Testis (tissue), 2 donors: ENCODE measurements around the gene SEC24D.

Experiments
- POLR2A ChIP-seq: fragments of 450-650 bp; IDR thresholded peaks from one replicate; pipeline ENCODE4 v1.6.1; 2017; ENCODE audit warnings: antibody characterized with exemption, mild to moderate bottlenecking, moderate library complexity
- TF ChIP-seq, protein P1 (sequence below), 3 experiments: fragments of 450-650 bp in 2 of 3; fragments of 200-600 bp in 1 of 3; sonication (generic) in 1 of 3; IDR thresholded peaks; one replicate each; pipeline ENCODE4 v1.5.1; 2016 to 2019; ENCODE audit warnings: antibody characterized with exemption in 3 of 3, mild to moderate bottlenecking in 2 of 3, moderate library complexity in 1 of 3

DNA sequence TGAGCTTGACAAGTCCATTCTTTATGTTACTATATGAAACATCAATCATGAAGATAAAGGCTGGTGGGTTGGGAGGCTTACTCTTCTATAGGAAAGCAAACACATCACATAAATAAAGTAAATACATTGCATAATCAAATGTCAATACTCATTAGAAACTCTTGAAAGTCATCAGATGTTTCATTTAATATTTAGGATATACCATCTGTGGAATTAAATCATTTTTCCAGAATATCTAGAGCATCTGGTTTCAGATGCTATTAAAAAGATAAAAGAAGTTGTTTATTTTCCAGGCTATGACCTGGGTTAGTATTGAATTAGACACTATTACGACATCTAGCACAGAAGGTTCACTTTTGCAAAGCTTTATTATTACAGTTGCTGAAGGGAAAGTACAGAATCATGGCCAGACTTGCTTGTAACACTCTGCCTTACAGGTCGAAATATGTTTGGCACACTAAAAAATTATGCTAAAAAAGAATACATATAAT lies 78.1 kb downstream of the SEC24D start:
- TF ChIP-seq, protein P1, sequence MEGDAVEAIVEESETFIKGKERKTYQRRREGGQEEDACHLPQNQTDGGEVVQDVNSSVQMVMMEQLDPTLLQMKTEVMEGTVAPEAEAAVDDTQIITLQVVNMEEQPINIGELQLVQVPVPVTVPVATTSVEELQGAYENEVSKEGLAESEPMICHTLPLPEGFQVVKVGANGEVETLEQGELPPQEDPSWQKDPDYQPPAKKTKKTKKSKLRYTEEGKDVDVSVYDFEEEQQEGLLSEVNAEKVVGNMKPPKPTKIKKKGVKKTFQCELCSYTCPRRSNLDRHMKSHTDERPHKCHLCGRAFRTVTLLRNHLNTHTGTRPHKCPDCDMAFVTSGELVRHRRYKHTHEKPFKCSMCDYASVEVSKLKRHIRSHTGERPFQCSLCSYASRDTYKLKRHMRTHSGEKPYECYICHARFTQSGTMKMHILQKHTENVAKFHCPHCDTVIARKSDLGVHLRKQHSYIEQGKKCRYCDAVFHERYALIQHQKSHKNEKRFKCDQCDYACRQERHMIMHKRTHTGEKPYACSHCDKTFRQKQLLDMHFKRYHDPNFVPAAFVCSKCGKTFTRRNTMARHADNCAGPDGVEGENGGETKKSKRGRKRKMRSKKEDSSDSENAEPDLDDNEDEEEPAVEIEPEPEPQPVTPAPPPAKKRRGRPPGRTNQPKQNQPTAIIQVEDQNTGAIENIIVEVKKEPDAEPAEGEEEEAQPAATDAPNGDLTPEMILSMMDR (IDR thresholded peaks at IDR 0.05) = no peak
- TF ChIP-seq POLR2A = no peak
